ENCODE measurements around the gene PCSK5.

Gene PCSK5

GRCh38 chr9:75927356-75927755 is 36.9 kb downstream of the PCSK5 start:
- peaks cover 32% of the 10 kb centered on the region for H3K4me1 ChIP-seq (ENCODE audit: control insufficient read depth, low read depth, low read length)

GRCh38 chr9:75930190-75930589 is 39.7 kb downstream of the PCSK5 start:
- Histone ChIP-seq H3K9ac (ENCODE audit: low read length) (no peak overlapping the region), H3K27ac (ENCODE audit: low read length) (no peak overlapping the region), H3K4me3 (ENCODE audit: low read length) (no peak overlapping the region), H3K9me3 (ENCODE audit: control insufficient read depth, low read depth, low read length) (no peaks in the 10 kb centered on the region), H3K27me3 (ENCODE audit: control insufficient read depth, insufficient read depth, low read length) (no peaks in the 10 kb centered on the region), H3K4me1 (ENCODE audit: control insufficient read depth, low read depth, low read length) (peaks cover 35% of the 10 kb centered on the region), H3K36me3 (ENCODE audit: control insufficient read depth, low read depth, low read length) (no peaks in the 10 kb centered on the region)

More at GRCh38 chr9:75927356-75927755, 36.9 kb downstream of the PCSK5 start:
- H3K9me3 ChIP-seq (ENCODE audit: control insufficient read depth, low read depth, low read length): no peaks in the 10 kb centered on the region
- H3K4me3 ChIP-seq (ENCODE audit: low read length): no peak overlapping the region
- H3K27me3 ChIP-seq (ENCODE audit: control insufficient read depth, insufficient read depth, low read length): no peaks in the 10 kb centered on the region
- no peaks in the 10 kb centered on the region for H3K36me3 ChIP-seq (ENCODE audit: control insufficient read depth, low read depth, low read length)
- H3K27ac ChIP-seq (ENCODE audit: low read length): no peak overlapping the region
- no peak overlapping the region for H3K9ac ChIP-seq (ENCODE audit: low read length)

- no peaks in the 10 kb centered on the region for H3K9me3 ChIP-seq (ENCODE audit: control insufficient read depth, low read depth, low read length)
- no peak overlapping the region for H3K9ac ChIP-seq (ENCODE audit: low read length)
- H3K27ac ChIP-seq (ENCODE audit: low read length): no peak overlapping the region
- H3K27me3 ChIP-seq (ENCODE audit: control insufficient read depth, insufficient read depth, low read length): no peaks in the 10 kb centered on the region
- H3K4me1 ChIP-seq (ENCODE audit: control insufficient read depth, low read depth, low read length): peaks cover 34% of the 10 kb centered on the region
- no peaks in the 10 kb centered on the region for H3K36me3 ChIP-seq (ENCODE audit: control insufficient read depth, low read depth, low read length)
- no peak overlapping the region for H3K4me3 ChIP-seq (ENCODE audit: low read length)
These were observed 40.4 kb downstream of the PCSK5 start for GRCh38 chr9:75930730-75931321.

GRCh38 chr9:75933982-75934381 is 43.5 kb downstream of the PCSK5 start:
- H3K4me3 ChIP-seq (ENCODE audit: low read length): no peak overlapping the region
- no peak overlapping the region for H3K27ac ChIP-seq (ENCODE audit: low read length)
- H3K36me3 ChIP-seq (ENCODE audit: control insufficient read depth, low read depth, low read length): no peaks in the 10 kb centered on the region
- H3K9me3 ChIP-seq (ENCODE audit: control insufficient read depth, low read depth, low read length): no peaks in the 10 kb centered on the region
- no peaks in the 10 kb centered on the region for H3K27me3 ChIP-seq (ENCODE audit: control insufficient read depth, insufficient read depth, low read length)
- peaks cover 15% of the 10 kb centered on the region for H3K4me1 ChIP-seq (ENCODE audit: control insufficient read depth, low read depth, low read length)
- no peak overlapping the region for H3K9ac ChIP-seq (ENCODE audit: low read length)

- Histone ChIP-seq H3K4me1 (ENCODE audit: control insufficient read depth, low read depth, low read length) (peaks cover 15% of the 10 kb centered on the region), H3K9me3 (ENCODE audit: control insufficient read depth, low read depth, low read length) (no peaks in the 10 kb centered on the region), H3K9ac (ENCODE audit: low read length) (no peak overlapping the region), H3K27ac (ENCODE audit: low read length) (no peak overlapping the region), H3K36me3 (ENCODE audit: control insufficient read depth, low read depth, low read length) (no peaks in the 10 kb centered on the region), H3K27me3 (ENCODE audit: control insufficient read depth, insufficient read depth, low read length) (no peaks in the 10 kb centered on the region), H3K4me3 (ENCODE audit: low read length) (no peak overlapping the region)
These were observed 45.1 kb downstream of the PCSK5 start for GRCh38 chr9:75935591-75935990.

GRCh38 chr9:75937521-75938258 is 47.2 kb downstream of the PCSK5 start:
- peaks cover under 1% of the 10 kb centered on the region for H3K4me1 ChIP-seq (ENCODE audit: control insufficient read depth, low read depth, low read length)
- no peaks in the 10 kb centered on the region for H3K36me3 ChIP-seq (ENCODE audit: control insufficient read depth, low read depth, low read length)
- no peak overlapping the region for H3K27ac ChIP-seq (ENCODE audit: low read length)
- H3K4me3 ChIP-seq (ENCODE audit: low read length): no peak overlapping the region
- no peaks in the 10 kb centered on the region for H3K9me3 ChIP-seq (ENCODE audit: control insufficient read depth, low read depth, low read length)
- H3K9ac ChIP-seq (ENCODE audit: low read length): no peak overlapping the region
- H3K27me3 ChIP-seq (ENCODE audit: control insufficient read depth, insufficient read depth, low read length): no peaks in the 10 kb centered on the region

- Histone ChIP-seq H3K9ac (ENCODE audit: low read length) (no peak overlapping the region), H3K9me3 (ENCODE audit: control insufficient read depth, low read depth, low read length) (no peaks in the 10 kb centered on the region), H3K27me3 (ENCODE audit: control insufficient read depth, insufficient read depth, low read length) (no peaks in the 10 kb centered on the region), H3K27ac (ENCODE audit: low read length) (no peak overlapping the region), H3K4me1 (ENCODE audit: control insufficient read depth, low read depth, low read length) (no peaks in the 10 kb centered on the region), H3K4me3 (ENCODE audit: low read length) (no peak overlapping the region), H3K36me3 (ENCODE audit: control insufficient read depth, low read depth, low read length) (no peaks in the 10 kb centered on the region)
These were observed 48.5 kb downstream of the PCSK5 start for GRCh38 chr9:75938946-75939345.

- H3K27ac ChIP-seq (ENCODE audit: low read length): no peak overlapping the region
- H3K9me3 ChIP-seq (ENCODE audit: control insufficient read depth, low read depth, low read length): no peaks in the 10 kb centered on the region
- no peaks in the 10 kb centered on the region for H3K36me3 ChIP-seq (ENCODE audit: control insufficient read depth, low read depth, low read length)
- H3K27me3 ChIP-seq (ENCODE audit: control insufficient read depth, insufficient read depth, low read length): no peaks in the 10 kb centered on the region
- no peaks in the 10 kb centered on the region for H3K4me1 ChIP-seq (ENCODE audit: control insufficient read depth, low read depth, low read length)
- H3K4me3 ChIP-seq (ENCODE audit: low read length): no peak overlapping the region
- H3K9ac ChIP-seq (ENCODE audit: low read length): no peak overlapping the region
These were observed 49.2 kb downstream of the PCSK5 start for GRCh38 chr9:75939536-75940111.

- Histone ChIP-seq H3K9me3 (ENCODE audit: control insufficient read depth, low read depth, low read length) (no peaks in the 10 kb centered on the region), H3K36me3 (ENCODE audit: control insufficient read depth, low read depth, low read length) (no peaks in the 10 kb centered on the region), H3K9ac (ENCODE audit: low read length) (no peak overlapping the region), H3K27ac (ENCODE audit: low read length) (no peak overlapping the region), H3K4me3 (ENCODE audit: low read length) (no peak overlapping the region), H3K27me3 (ENCODE audit: control insufficient read depth, insufficient read depth, low read length) (no peaks in the 10 kb centered on the region), H3K4me1 (ENCODE audit: control insufficient read depth, low read depth, low read length) (no peaks in the 10 kb centered on the region)
These were observed 50.6 kb downstream of the PCSK5 start for GRCh38 chr9:75941066-75941465.

GRCh38 chr9:75941577-75942311 is 51.3 kb downstream of the PCSK5 start:
- Histone ChIP-seq H3K27ac (ENCODE audit: low read length) (no peak overlapping the region), H3K4me3 (ENCODE audit: low read length) (no peak overlapping the region), H3K9ac (ENCODE audit: low read length) (no peak overlapping the region), H3K36me3 (ENCODE audit: control insufficient read depth, low read depth, low read length) (no peaks in the 10 kb centered on the region), H3K9me3 (ENCODE audit: control insufficient read depth, low read depth, low read length) (no peaks in the 10 kb centered on the region), H3K4me1 (ENCODE audit: control insufficient read depth, low read depth, low read length) (no peaks in the 10 kb centered on the region), H3K27me3 (ENCODE audit: control insufficient read depth, insufficient read depth, low read length) (no peaks in the 10 kb centered on the region)

GRCh38 chr9:75946766-75947165 is 56.3 kb downstream of the PCSK5 start:
- no peak overlapping the region for H3K9ac ChIP-seq (ENCODE audit: low read length)
- no peak overlapping the region for H3K27ac ChIP-seq (ENCODE audit: low read length)
- no peak overlapping the region for H3K4me3 ChIP-seq (ENCODE audit: low read length)
- no peaks in the 10 kb centered on the region for H3K27me3 ChIP-seq (ENCODE audit: control insufficient read depth, insufficient read depth, low read length)
- H3K9me3 ChIP-seq (ENCODE audit: control insufficient read depth, low read depth, low read length): no peaks in the 10 kb centered on the region
- no peaks in the 10 kb centered on the region for H3K4me1 ChIP-seq (ENCODE audit: control insufficient read depth, low read depth, low read length)
- peaks cover 3% of the 10 kb centered on the region for H3K36me3 ChIP-seq (ENCODE audit: control insufficient read depth, low read depth, low read length)
